Right lobe of liver (tissue), 4 donors: Measurements from ENCODE around the gene C1orf198.

ENCODE experiments used
- POLR2A ChIP-seq: fragments of 450-650 bp; IDR thresholded peaks from one replicate; pipeline ENCODE4 v1.6.1; 2017; ENCODE audit warnings: antibody characterized with exemption, mild to moderate bottlenecking
- TF ChIP-seq, protein P1 (sequence below), 4 donors: fragments of 200-600 bp in 3 of 4; fragments of 450-650 bp in 1 of 4; IDR thresholded peaks; one replicate each; pipeline versions ENCODE4 v1.5.1 to v1.8.0; 2016 to 2022; ENCODE audit warnings: antibody characterized with exemption in 4 of 4, mild to moderate bottlenecking in 2 of 4
- donor health status: DM: no; HTN: no; CAD: no.
- donor health status: DM: no; HTN: no; CAD: no.
- donor health status: DM: no; HTN: yes; CAD: no.

GRCh38 chr1:230857822-230858221, 10.5 kb downstream of the C1orf198 start:
- TF ChIP-seq, protein P1, sequence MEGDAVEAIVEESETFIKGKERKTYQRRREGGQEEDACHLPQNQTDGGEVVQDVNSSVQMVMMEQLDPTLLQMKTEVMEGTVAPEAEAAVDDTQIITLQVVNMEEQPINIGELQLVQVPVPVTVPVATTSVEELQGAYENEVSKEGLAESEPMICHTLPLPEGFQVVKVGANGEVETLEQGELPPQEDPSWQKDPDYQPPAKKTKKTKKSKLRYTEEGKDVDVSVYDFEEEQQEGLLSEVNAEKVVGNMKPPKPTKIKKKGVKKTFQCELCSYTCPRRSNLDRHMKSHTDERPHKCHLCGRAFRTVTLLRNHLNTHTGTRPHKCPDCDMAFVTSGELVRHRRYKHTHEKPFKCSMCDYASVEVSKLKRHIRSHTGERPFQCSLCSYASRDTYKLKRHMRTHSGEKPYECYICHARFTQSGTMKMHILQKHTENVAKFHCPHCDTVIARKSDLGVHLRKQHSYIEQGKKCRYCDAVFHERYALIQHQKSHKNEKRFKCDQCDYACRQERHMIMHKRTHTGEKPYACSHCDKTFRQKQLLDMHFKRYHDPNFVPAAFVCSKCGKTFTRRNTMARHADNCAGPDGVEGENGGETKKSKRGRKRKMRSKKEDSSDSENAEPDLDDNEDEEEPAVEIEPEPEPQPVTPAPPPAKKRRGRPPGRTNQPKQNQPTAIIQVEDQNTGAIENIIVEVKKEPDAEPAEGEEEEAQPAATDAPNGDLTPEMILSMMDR (IDR thresholded peaks at IDR 0.05) = no peak
- no peak for TF ChIP-seq POLR2A
